Stimulated activated CD4-positive, alpha-beta T cell treated with anti-CD3 and anti-CD28 coated beads, Interleukin-4, amount 100 ng/mL, for 48 hours (primary cell): ENCODE measurements around the gene ZNF738.

Experiments
- DNase-seq, 2 donors: peaks; one replicate each; pipeline ENCODE4 v3.0.0-alpha.2; 2020; ENCODE audit warnings: low read depth in 2 of 2

The ZNF738 gene

DNA sequence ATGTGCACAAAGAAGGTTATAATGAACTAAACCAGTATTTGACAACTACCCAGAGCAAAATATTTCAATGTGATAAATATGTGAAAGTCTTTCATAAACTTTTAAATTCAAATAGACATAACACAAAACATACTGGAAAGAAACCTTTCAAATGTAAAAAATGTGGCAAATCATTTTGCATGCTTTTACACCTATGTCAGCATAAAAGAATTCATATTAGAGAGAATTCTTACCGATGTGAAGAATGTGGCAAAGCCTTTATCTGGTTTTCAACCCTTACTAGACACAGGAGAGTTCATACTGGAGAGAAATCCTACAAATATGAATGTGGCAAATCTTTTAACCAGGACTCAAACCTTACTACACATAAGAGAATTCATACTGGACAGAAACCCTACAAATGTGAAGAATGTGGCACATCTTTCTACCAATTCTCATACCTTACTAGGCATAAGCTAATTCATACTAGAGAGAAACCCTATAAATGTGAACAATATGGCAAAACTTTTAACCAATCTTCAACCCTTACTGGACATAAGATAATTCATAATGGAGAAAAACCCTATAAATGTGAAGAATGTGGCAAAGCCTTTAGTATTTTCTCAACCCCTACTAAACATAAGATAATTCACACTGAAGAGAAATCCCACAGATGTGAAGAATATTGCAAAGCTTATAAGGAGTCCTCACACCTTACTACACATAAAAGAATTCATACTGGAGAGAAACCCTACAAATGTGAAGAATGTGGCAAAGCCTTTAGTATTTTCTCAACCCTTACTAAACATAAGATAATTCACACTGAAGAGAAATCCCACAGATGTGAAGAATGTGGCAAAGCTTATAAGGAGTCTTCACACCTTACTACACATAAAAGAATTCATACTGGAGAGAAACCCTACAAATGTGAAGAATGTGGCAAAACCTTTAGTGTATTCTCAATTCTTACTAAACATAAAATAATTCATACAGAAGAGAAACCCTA, 64.5 kb downstream of the ZNF738 start:
- no peak for DNase-seq
